LNCaP clone FGC (cell line): ENCODE measurements around the gene NEUROD2.

Experiments used
- DNase-seq: peaks from one replicate; pipeline ENCODE4 v3.0.0-alpha.2; 2011; ENCODE audit warnings: low read depth
- H3K4me3 ChIP-seq: 2 replicates; pipeline ENCODE4 v1.5.1; 2011; ENCODE audit warnings: mild to moderate bottlenecking, low read depth, low read length, control low read depth
- TF ChIP-seq, protein P1 (sequence below): IDR thresholded peaks from 2 replicates; pipeline ENCODE4 v1.5.1; 2012; ENCODE audit warnings: mild to moderate bottlenecking; ENCODE audit not compliant: control insufficient read depth, insufficient read depth; ENCODE audit errors: extremely low read depth

Gene NEUROD2

GRCh38 chr17:39601758-39602532 lies 5.8 kb downstream of the NEUROD2 start:
- DNase-seq = no peak
- TF ChIP-seq, protein P1, sequence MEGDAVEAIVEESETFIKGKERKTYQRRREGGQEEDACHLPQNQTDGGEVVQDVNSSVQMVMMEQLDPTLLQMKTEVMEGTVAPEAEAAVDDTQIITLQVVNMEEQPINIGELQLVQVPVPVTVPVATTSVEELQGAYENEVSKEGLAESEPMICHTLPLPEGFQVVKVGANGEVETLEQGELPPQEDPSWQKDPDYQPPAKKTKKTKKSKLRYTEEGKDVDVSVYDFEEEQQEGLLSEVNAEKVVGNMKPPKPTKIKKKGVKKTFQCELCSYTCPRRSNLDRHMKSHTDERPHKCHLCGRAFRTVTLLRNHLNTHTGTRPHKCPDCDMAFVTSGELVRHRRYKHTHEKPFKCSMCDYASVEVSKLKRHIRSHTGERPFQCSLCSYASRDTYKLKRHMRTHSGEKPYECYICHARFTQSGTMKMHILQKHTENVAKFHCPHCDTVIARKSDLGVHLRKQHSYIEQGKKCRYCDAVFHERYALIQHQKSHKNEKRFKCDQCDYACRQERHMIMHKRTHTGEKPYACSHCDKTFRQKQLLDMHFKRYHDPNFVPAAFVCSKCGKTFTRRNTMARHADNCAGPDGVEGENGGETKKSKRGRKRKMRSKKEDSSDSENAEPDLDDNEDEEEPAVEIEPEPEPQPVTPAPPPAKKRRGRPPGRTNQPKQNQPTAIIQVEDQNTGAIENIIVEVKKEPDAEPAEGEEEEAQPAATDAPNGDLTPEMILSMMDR = no peak
- H3K4me3 ChIP-seq = no peak overlapping the region

- no peak overlapping the region for H3K4me3 ChIP-seq
- no peak for DNase-seq
- TF ChIP-seq, protein P1 = no peak
Observed at GRCh38 chr17:39600997-39601597, 6.6 kb downstream of the NEUROD2 start.

DNA sequence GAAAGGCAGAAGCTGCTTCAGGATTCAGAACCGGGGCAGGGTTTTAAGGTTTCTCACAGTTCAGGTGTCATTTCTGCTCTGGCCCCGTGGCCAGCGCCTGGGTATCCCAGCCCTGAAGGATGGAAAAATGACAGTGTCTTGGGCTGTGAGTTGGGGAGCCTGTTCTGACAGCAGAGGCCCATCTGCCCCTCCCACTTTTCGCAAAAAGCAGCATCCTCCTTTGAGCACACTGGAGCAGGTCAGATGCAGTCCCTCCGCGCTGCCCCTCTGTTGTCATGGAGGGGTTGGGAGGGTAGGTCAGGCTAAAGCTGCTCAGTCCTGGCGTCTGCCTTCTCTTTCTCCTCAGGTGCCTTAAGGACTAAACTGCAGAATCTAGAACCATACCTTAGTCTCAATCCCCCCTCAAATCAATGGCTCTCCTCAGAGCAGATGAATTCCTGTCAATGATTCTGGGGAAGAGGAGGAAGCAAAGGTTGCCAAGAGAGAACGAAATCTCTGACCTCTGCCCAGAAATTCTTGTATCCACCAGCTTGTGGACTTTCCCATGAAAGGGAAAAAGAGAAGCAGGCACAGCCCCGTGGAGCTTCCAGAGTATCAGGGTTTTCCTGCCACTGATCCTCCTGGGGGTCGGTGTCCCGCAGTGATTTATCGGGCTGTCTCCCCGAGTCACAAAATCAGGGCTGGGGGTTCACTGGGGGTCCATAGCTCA lies 7.3 kb downstream of the NEUROD2 start:
- TF ChIP-seq, protein P1 = no peak
- no peak for DNase-seq
- H3K4me3 ChIP-seq = no peak overlapping the region

DNA sequence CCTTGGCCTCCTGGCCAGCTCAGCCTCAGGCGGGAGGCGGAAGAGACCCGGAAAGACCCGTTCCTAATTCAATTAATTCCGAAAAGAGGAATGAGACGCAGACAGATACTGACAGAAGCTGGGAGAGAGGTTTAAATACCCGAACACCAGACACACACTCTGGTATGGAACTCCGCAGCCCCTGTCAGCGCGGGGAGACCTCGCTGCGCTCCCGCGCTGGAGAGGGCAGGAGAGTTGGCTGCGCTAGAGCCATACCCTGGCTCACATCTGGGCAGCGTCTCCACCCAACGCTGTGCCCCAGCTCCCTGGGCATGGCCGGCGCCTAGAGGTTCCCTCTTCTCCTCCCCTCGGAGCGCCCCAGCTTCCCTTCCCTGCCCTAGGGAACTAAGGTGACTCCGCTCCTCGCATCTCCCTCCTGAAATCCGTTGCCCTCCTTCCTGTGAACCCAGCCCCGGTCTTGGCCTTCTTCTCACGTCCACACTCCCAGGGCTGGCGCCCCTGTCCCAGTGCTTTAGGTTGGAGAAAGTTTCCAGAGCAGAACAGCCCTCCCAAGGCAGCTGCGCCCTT lies 8.0 kb downstream of the NEUROD2 start:
- no peak overlapping the region for H3K4me3 ChIP-seq
- no peak for DNase-seq
- TF ChIP-seq, protein P1 = no peak

DNA sequence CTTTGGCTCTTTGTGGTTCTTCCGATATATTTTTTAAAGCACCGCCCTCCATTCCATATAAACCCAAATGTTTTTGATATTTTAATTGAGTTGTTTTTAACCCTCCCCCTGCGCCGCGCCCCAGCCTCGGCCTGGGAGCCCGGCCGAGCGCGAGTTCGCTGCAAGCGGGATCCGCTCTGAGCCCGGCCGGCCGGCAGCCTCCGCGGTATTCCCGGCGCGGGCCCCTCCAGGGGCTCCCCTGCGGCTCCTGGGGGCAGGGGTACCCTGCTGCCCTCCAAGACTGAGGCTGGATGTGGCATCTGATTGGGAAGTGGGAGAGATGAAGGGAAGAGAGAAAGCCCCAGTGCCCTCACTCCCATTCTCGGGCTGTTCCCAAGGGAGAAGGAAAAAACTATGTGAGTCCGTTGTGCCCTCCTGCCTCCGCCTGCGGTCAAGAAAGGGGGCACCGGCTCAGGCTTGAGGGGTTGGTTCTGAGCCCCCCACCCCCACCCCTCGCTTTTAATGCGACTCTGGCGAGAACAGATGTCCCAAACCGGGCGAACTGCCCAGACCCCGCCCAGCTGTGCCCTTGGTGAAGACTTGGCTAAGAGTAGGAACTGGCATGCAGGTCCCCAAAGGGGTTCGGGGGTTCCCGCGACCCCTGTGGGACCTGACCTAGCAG lies 8.6 kb downstream of the NEUROD2 start:
- H3K4me3 ChIP-seq = no peak overlapping the region

GRCh38 chr17:39598630-39599003 lies 9.1 kb downstream of the NEUROD2 start:
- TF ChIP-seq, protein P1 = no peak
- no peak overlapping the region for H3K4me3 ChIP-seq

More for the DNA sequence above, 8.6 kb downstream of the NEUROD2 start:
- TF ChIP-seq, protein P1 = no peak
- DNase-seq = no peak

More at GRCh38 chr17:39598630-39599003, 9.1 kb downstream of the NEUROD2 start:
- DNase-seq = no peak
